ENCODE results near the gene FTCDNL1.

Gene FTCDNL1

GRCh38 chr2:199742884-199743283 lies 108.1 kb downstream of the FTCDNL1 start:
- DNase-seq (ENCODE audit: low spot score): no peak

- no peak for DNase-seq (ENCODE audit: low spot score)
Measured at GRCh38 chr2:199740111-199740428, 110.9 kb downstream of the FTCDNL1 start.

- peak; percentile 57 for DNase-seq (ENCODE audit: low spot score)
Measured at GRCh38 chr2:199739413-199740110, 111.4 kb downstream of the FTCDNL1 start.

GRCh38 chr2:199738727-199739412 lies 112.1 kb downstream of the FTCDNL1 start:
- DNase-seq (ENCODE audit: low spot score): no peak

- DNase-seq (ENCODE audit: low spot score): no peak
Measured at GRCh38 chr2:199734651-199735050, 116.3 kb downstream of the FTCDNL1 start.

- DNase-seq (ENCODE audit: low spot score): no peak
Measured at GRCh38 chr2:199734011-199734410, 117.0 kb downstream of the FTCDNL1 start.

- DNase-seq (ENCODE audit: low spot score): no peak
Measured at GRCh38 chr2:199727801-199728200, 123.2 kb downstream of the FTCDNL1 start.

- DNase-seq (ENCODE audit: low spot score): no peak
Measured at GRCh38 chr2:199727306-199727705, 123.7 kb downstream of the FTCDNL1 start.

GRCh38 chr2:199718074-199718473 lies 132.9 kb downstream of the FTCDNL1 start:
- no peak for DNase-seq (ENCODE audit: low spot score)

GRCh38 chr2:199717587-199717907 lies 133.4 kb downstream of the FTCDNL1 start:
- no peak for DNase-seq (ENCODE audit: low spot score)

GRCh38 chr2:199716807-199717586 lies 134.0 kb downstream of the FTCDNL1 start:
- DNase-seq (ENCODE audit: low spot score): no peak

GRCh38 chr2:199713746-199714145 lies 137.2 kb downstream of the FTCDNL1 start:
- DNase-seq (ENCODE audit: low spot score): no peak

- DNase-seq (ENCODE audit: low spot score): no peak
Measured at GRCh38 chr2:199710551-199710950, 140.4 kb downstream of the FTCDNL1 start.

Measured in AG08396 (cell line).